K562 (cell line): ENCODE results near the gene DENND2A. TPM values are rescaled to one million over a fixed set of nuclear protein-coding genes. Genes with fewer than 3 reads are reported as not detected.

Experiments
- ATAC-seq: fragments of 200-7000 bp; cut with Tn5 transposase; 3 replicates; pipeline ENCODE4 v1.9.1; 2020; ENCODE audit warnings: moderate library complexity
- BruUV-seq: library from RNA; stranded (reverse); fragments of 400-500 nt; replicated peaks from 2 replicates; lab custom pipeline; 2021; lab: Mats Ljungman, UMichigan
- CTCF ChIA-PET: fragments of 300-600 bp; formaldehyde crosslinking; extraction: SDS; loops from one replicate; lab custom pipeline; 2021; ENCODE audit warnings: low intra/inter-chr PET ratio; lab: Yijun Ruan, JAX
- POLR2A ChIA-PET: fragments of 300-600, 350-650 bp; sonication (Branson Sonifier 250); formaldehyde crosslinking; extraction: SDS; loops from one replicate; lab custom pipeline; 2021; ENCODE audit warnings: antibody characterized with exemption, inconsistent platforms; lab: Yijun Ruan, JAX
- DNase-seq, 4 experiments: peaks; one replicate each; pipeline versions ENCODE4 v3.0.0 to v3.0.0-alpha.2; 2011 to 2018; ENCODE audit warnings: low spot score in 3 of 4, mixed read lengths in 3 of 4; ENCODE audit errors: extremely low read depth in 1 of 4
- FAIRE-seq: peaks from 2 replicates; lab custom pipeline; 2011; peaks lifted over from hg19 to GRCh38; lab: Jason Lieb, UNC
- H2AFZ ChIP-seq: 2 replicates; pipeline ENCODE4 v1.6.0; 2011; ENCODE audit warnings: low read depth, low read length, control low read depth, inconsistent platforms
- H3K27ac ChIP-seq: fragments of 200-600 bp; 3 replicates; pipeline ENCODE4 v1.8.0; 2011; ENCODE audit warnings: low read depth, mild to moderate bottlenecking, control low read depth, inconsistent platforms, low read length, moderate library complexity, mixed read lengths; ENCODE audit errors: extremely low read depth
- H3K27me3 ChIP-seq, 2 experiments: fragments of 300-600 bp in 1 of 2; 2 replicates in 1 of 2; 3 replicates in 1 of 2; pipeline versions ENCODE4 v1.6.0 to v1.8.0; 2011; ENCODE audit warnings: inconsistent platforms in 2 of 2, low read length in 2 of 2, mild to moderate bottlenecking in 1 of 2, mixed read lengths in 1 of 2, moderate library complexity in 1 of 2; ENCODE audit not compliant: control insufficient read depth in 2 of 2, insufficient read depth in 2 of 2
- H3K36me3 ChIP-seq: fragments of 300-600 bp; 3 replicates; pipeline ENCODE4 v1.8.0; 2011; ENCODE audit warnings: mild to moderate bottlenecking, low read length, inconsistent platforms; ENCODE audit not compliant: control insufficient read depth, insufficient read depth
- H3K4me1 ChIP-seq, 2 experiments: fragments of 200-600 bp in 1 of 2; replicated peaks in 1 of 2; 2 replicates in 1 of 2; 3 replicates in 1 of 2; pipeline versions ENCODE4 v1.5.1 to v1.8.0; 2011; ENCODE audit warnings: inconsistent platforms in 2 of 2, low read length in 2 of 2, mild to moderate bottlenecking in 1 of 2, mixed read lengths in 1 of 2, moderate library complexity in 1 of 2; ENCODE audit not compliant: control insufficient read depth in 2 of 2, insufficient read depth in 2 of 2
- H3K4me2 ChIP-seq: 2 replicates; pipeline ENCODE4 v1.6.1; 2011; ENCODE audit warnings: low read length, control low read depth, inconsistent platforms, mixed read lengths; ENCODE audit not compliant: insufficient read depth
- H3K4me3 ChIP-seq: fragments of 200-600 bp; sonication (generic), shearing (Covaris generic); 2 replicates; pipeline ENCODE4 v1.5.1; 2016; ENCODE audit warnings: control low read depth, inconsistent platforms
- H3K79me2 ChIP-seq: fragments of 200-600 bp; 3 replicates; pipeline ENCODE4 v1.8.0; 2011; ENCODE audit warnings: low read length, inconsistent platforms; ENCODE audit not compliant: control insufficient read depth, insufficient read depth
- H3K9ac ChIP-seq, 2 experiments: 2 replicates each; pipeline versions ENCODE4 v1.6.0 to v1.6.1; 2011; ENCODE audit warnings: low read depth in 2 of 2, low read length in 2 of 2, control low read depth in 1 of 2, inconsistent platforms in 1 of 2, mild to moderate bottlenecking in 1 of 2, mixed read lengths in 1 of 2; ENCODE audit not compliant: insufficient read depth in 1 of 2
- H3K9me1 ChIP-seq: one replicate; pipeline ENCODE4 v1.6.0; 2011; ENCODE audit warnings: inconsistent platforms, mild to moderate bottlenecking, low read length, moderate library complexity; ENCODE audit not compliant: control insufficient read depth, insufficient read depth
- H3K9me3 ChIP-seq: replicated peaks from 2 replicates; pipeline ENCODE4 v1.5.1; 2011; ENCODE audit warnings: low read depth, low read length, inconsistent platforms; ENCODE audit not compliant: control insufficient read depth, insufficient read depth
- H4K20me1 ChIP-seq: replicated peaks from 2 replicates; pipeline ENCODE4 v1.6.1; 2011; ENCODE audit warnings: low read length, inconsistent platforms, mixed read lengths; ENCODE audit not compliant: control insufficient read depth, insufficient read depth
- CC2D1A ChIP-seq: fragments of 450-650 bp; IDR thresholded peaks from 2 replicates; pipeline ENCODE4 v1.6.1; 2017; ENCODE audit warnings: mild to moderate bottlenecking
- CCAR2 ChIP-seq: fragments of 200-400 bp; formaldehyde crosslinking; IDR thresholded peaks from 2 replicates; pipeline ENCODE4 v1.6.1; 2017; ENCODE audit warnings: mild to moderate bottlenecking, low read depth, low read length
- JUND ChIP-seq, 2 experiments: IDR thresholded peaks; 2 replicates in 1 of 2; 3 replicates in 1 of 2; pipeline ENCODE4 v1.6.1; 2011; ENCODE audit warnings: borderline replicate concordance in 2 of 2, low read depth in 2 of 2, low read length in 2 of 2, improper control_type of control experiment in 1 of 2, missing biosample characterization in 1 of 2, missing genetic modification characterization in 1 of 2, missing genetic modification reagents in 1 of 2
- MTA1 ChIP-seq: fragments of 450-650 bp; IDR thresholded peaks from 2 replicates; pipeline ENCODE4 v1.6.1; 2017; ENCODE audit warnings: borderline replicate concordance
- PHF21A ChIP-seq: fragments of 450-650 bp; IDR thresholded peaks from 2 replicates; pipeline ENCODE4 v1.6.1; 2017; ENCODE audit warnings: low read depth, borderline replicate concordance
- POLR2G ChIP-seq: fragments of 200-400 bp; formaldehyde crosslinking; IDR thresholded peaks from 2 replicates; pipeline ENCODE4 v1.6.1; 2017; ENCODE audit warnings: low read depth, mild to moderate bottlenecking, antibody characterized with exemption, low read length, moderate library complexity
- SIRT6 ChIP-seq: IDR thresholded peaks from one replicate; pipeline ENCODE4 v1.6.1; 2012; ENCODE audit warnings: low read depth, mild to moderate bottlenecking, control low read depth, inconsistent platforms, low read length, moderate library complexity
- SMARCA5 ChIP-seq: fragments of 450-650 bp; IDR thresholded peaks from 2 replicates; pipeline ENCODE4 v1.6.1; 2016
- TCFL5 ChIP-seq: fragments of 250-450 bp; sonication (Bioruptor Pico); conservative IDR thresholded peaks from 2 replicates; pipeline ENCODE4 v1.6.1; 2021; ENCODE audit warnings: mild to moderate bottlenecking, moderate library complexity, matching md5 sums
- TEAD1 ChIP-seq, 2 experiments: fragments of 450-650 bp in 1 of 2; sonication (generic) in 1 of 2; formaldehyde crosslinking; IDR thresholded peaks; 2 replicates each; pipeline versions ENCODE4 v1.4.0 to v1.8.0; 2020 to 2022; ENCODE audit warnings: mild to moderate bottlenecking in 2 of 2, missing genetic modification reagents in 1 of 2
- YY1 ChIP-seq, 3 experiments: IDR thresholded peaks; 2 replicates each; pipeline ENCODE4 v1.6.1; 2011; ENCODE audit warnings: low read length in 2 of 3, mild to moderate bottlenecking in 2 of 3, moderate library complexity in 2 of 3, borderline replicate concordance in 1 of 3, control low read depth in 1 of 3, low read depth in 1 of 3; ENCODE audit not compliant: insufficient read depth in 3 of 3, insufficient replicate concordance in 2 of 3, control insufficient read depth in 1 of 3, insufficient read length in 1 of 3; ENCODE audit errors: extremely low read depth in 1 of 3
- ZC3H8 ChIP-seq: fragments of 450-650 bp; IDR thresholded peaks from 2 replicates; pipeline ENCODE4 v1.6.1; 2017
- ZNF184 ChIP-seq: sonication (generic); formaldehyde crosslinking; IDR thresholded peaks from 2 replicates; pipeline ENCODE4 v1.5.0; 2020; ENCODE audit warnings: missing genetic modification reagents
- ZNF57 ChIP-seq: fragments of 450-650 bp; formaldehyde crosslinking; IDR thresholded peaks from 2 replicates; pipeline ENCODE4 v1.4.0; 2020; ENCODE audit warnings: mild to moderate bottlenecking, moderate library complexity
- ZNF79 ChIP-seq: fragments of 250-450 bp; sonication (Bioruptor Pico); IDR thresholded peaks from 2 replicates; pipeline ENCODE4 v1.4.0; 2020; ENCODE audit warnings: low read depth, mild to moderate bottlenecking, moderate library complexity
- WGBS: fragments of 100-300 bp; shearing (Covaris generic); methylation state at CpG from one replicate; pipeline ENCODE4 v1.1.6; 2016; ENCODE audit warnings: low coverage, mixed read lengths; ENCODE audit not compliant: insufficient coverage; ENCODE audit errors: missing lambda C conversion rate; 5-methylcytosine and 5-hydroxymethylcytosine counted together
- in situ Hi-C: fragments of 300-500 bp; cut with MboI; formaldehyde crosslinking; loops from 4 replicates; pipeline ENCODE4 v1.15.0; 2018; ENCODE audit warnings: inconsistent platforms, mixed read lengths
- intact Hi-C: fragments of 100-400 bp; cut with micrococcal nuclease; formaldehyde crosslinking; loops from 2 replicates; pipeline ENCODE4 v1.14.2; 2022
- polyA plus RNA-seq, 8 experiments: library from polyadenylated mRNA; depleted of rRNA in 4 of 8; stranded (reverse) in 5 of 8; unstranded in 3 of 8; fragments of >200 nt; fragmentation: Nextera tagmentation in 2 of 8; fragmentation: Illumina TruSeq in 1 of 8; extraction: Ambion mirVana in 2 of 8; extraction: Trizol in 1 of 8; gene quantifications; 2 replicates each; pipeline versions ENCODE4 v1.2.1 to v1.2.3, GENCODE V29; 2011 to 2014; ENCODE audit warnings: inconsistent platforms in 1 of 8, missing spikeins in 1 of 8
- total RNA-seq, 7 experiments: library from RNA; depleted of rRNA in 6 of 7; stranded (reverse); fragments of >200 nt in 6 of 7; fragmentation: Illumina TruSeq in 2 of 7; extraction: Trizol in 2 of 7; gene quantifications; 2 replicates each; pipeline versions ENCODE4 v1.2.1 to v1.2.3, GENCODE V29; 2011 to 2021; ENCODE audit warnings: low replicate concordance in 1 of 7
- TF ChIP-seq, protein P1 (sequence below), 2 experiments: IDR thresholded peaks; 2 replicates each; pipeline ENCODE4 v1.6.1; 2011; ENCODE audit warnings: borderline replicate concordance in 1 of 2, control low read depth in 1 of 2, low read depth in 1 of 2, low read length in 1 of 2, mild to moderate bottlenecking in 1 of 2, mixed read lengths in 1 of 2, moderate library complexity in 1 of 2; ENCODE audit not compliant: insufficient read depth in 1 of 2, insufficient read length in 1 of 2, poor library complexity in 1 of 2, severe bottlenecking in 1 of 2; ENCODE audit errors: extremely low read depth in 1 of 2
- TF ChIP-seq, protein P2 (sequence below): fragments of 250-450 bp; sonication (Bioruptor Pico); IDR thresholded peaks from 2 replicates; pipeline ENCODE4 v1.8.0; 2021; ENCODE audit warnings: moderate library complexity, mild to moderate bottlenecking, inconsistent platforms
- TF ChIP-seq, protein P3 (sequence below): fragments of 450-650 bp; conservative IDR thresholded peaks from 2 replicates; pipeline ENCODE4 v1.6.1; 2016; ENCODE audit warnings: missing genetic modification characterization, low read depth, mild to moderate bottlenecking, missing compliant biosample characterization, moderate library complexity

DENND2A gene
- total and polyA plus RNA-seq, 9 of the 15 experiments (the other 6 are each of a cell fraction or from before 2014, with no cell fraction given), result not detected

DNA sequence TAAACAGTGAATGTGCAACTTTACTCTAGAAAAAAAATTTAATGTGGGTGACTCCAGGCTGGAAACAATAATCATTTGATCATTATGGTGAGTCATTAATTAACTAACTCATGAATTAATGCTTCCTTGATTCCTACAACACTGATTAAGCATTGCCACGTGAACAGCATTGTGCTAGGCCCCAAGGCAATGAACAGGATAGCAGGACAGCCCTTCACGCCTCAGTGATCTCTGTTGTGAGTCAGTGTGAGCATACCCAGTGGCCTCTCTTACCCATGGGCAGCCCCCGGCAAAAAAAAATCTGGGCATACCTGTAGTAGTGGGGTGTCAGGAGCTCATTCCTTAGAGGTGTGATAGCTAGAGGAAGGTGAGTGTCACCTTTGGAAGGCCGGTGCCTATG, 76.0 kb downstream of the DENND2A start:
- ATAC-seq, result no peak
- no peak for TF ChIP-seq JUND (IDR thresholded peaks at IDR 0.05; ENCODE audit: borderline replicate concordance, low read depth, low read length)
- TF ChIP-seq JUND (tag; IDR thresholded peaks at IDR 0.05; ENCODE audit: borderline replicate concordance, low read depth, low read length), result no peak
- TF ChIP-seq TEAD1 (CRISPR knock-in tag; IDR thresholded peaks at IDR 0.05), result no peak
- TF ChIP-seq YY1 (IDR thresholded peaks at IDR 0.05; ENCODE audit: borderline replicate concordance in 1 of 3, control insufficient read depth in 1 of 3, extremely low read depth in 1 of 3, insufficient read depth in 3 of 3, insufficient read length in 1 of 3, insufficient replicate concordance in 2 of 3, low read depth in 1 of 3, low read length in 2 of 3), result no peak
- no peak for TF ChIP-seq ZNF184
- TF ChIP-seq, protein P1, sequence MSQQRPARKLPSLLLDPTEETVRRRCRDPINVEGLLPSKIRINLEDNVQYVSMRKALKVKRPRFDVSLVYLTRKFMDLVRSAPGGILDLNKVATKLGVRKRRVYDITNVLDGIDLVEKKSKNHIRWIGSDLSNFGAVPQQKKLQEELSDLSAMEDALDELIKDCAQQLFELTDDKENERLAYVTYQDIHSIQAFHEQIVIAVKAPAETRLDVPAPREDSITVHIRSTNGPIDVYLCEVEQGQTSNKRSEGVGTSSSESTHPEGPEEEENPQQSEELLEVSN (IDR thresholded peaks at IDR 0.05; ENCODE audit: borderline replicate concordance in 1 of 2, extremely low read depth in 1 of 2, insufficient read depth in 1 of 2, insufficient read length in 1 of 2, low read depth in 1 of 2, low read length in 1 of 2, poor library complexity in 1 of 2, severe bottlenecking in 1 of 2), result no peak
- no peak for TF ChIP-seq PHF21A
- no peak for TF ChIP-seq ZNF57
- TF ChIP-seq ZC3H8, result no peak
- TF ChIP-seq ZNF79, result no peak
- no peak for TF ChIP-seq CCAR2
- TF ChIP-seq, protein P2, sequence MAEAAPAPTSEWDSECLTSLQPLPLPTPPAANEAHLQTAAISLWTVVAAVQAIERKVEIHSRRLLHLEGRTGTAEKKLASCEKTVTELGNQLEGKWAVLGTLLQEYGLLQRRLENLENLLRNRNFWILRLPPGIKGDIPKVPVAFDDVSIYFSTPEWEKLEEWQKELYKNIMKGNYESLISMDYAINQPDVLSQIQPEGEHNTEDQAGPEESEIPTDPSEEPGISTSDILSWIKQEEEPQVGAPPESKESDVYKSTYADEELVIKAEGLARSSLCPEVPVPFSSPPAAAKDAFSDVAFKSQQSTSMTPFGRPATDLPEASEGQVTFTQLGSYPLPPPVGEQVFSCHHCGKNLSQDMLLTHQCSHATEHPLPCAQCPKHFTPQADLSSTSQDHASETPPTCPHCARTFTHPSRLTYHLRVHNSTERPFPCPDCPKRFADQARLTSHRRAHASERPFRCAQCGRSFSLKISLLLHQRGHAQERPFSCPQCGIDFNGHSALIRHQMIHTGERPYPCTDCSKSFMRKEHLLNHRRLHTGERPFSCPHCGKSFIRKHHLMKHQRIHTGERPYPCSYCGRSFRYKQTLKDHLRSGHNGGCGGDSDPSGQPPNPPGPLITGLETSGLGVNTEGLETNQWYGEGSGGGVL (CRISPR knock-in tag), result no peak
- TF ChIP-seq SMARCA5, result no peak
- no peak for TF ChIP-seq TCFL5 (CRISPR knock-in tag)
- TF ChIP-seq CC2D1A, result no peak
- no peak for TF ChIP-seq MTA1
- TF ChIP-seq, protein P3, sequence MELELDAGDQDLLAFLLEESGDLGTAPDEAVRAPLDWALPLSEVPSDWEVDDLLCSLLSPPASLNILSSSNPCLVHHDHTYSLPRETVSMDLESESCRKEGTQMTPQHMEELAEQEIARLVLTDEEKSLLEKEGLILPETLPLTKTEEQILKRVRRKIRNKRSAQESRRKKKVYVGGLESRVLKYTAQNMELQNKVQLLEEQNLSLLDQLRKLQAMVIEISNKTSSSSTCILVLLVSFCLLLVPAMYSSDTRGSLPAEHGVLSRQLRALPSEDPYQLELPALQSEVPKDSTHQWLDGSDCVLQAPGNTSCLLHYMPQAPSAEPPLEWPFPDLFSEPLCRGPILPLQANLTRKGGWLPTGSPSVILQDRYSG (tag), result no peak
- TF ChIP-seq SIRT6, result no peak
- TF ChIP-seq POLR2G, result no peak
- in situ Hi-C loops, result no loop called here

More for the DNA sequence above, 76.0 kb downstream of the DENND2A start:
- Histone ChIP-seq H3K4me2 (no peak overlapping the region), H3K9me1 (no peaks in the 10 kb centered on the region), H3K9ac (no peak overlapping the region), H2AFZ (no peak overlapping the region), H3K36me3 (no peaks in the 10 kb centered on the region), H4K20me1 (0 out of 2 replicates have a peak, but pooled peaks cover 8% of the 10 kb centered on the region), H3K79me2 (no peaks in the 10 kb centered on the region), H3K27ac (no peak overlapping the region), H3K27me3 (peaks cover 54 to 87% of the 10 kb centered on the region in 2 experiments), H3K4me3 (no peak overlapping the region), H3K4me1 (no peaks in the 10 kb centered on the region), H3K9me3 (no peaks in the 10 kb centered on the region)
- intact Hi-C loops, result no loop called here
- DNase-seq, result no peak
- no TSS peak for BruUV-seq
- WGBS, result 3% methylated on average over 4 of the region's 4 CpGs
- POLR2A ChIA-PET, result no interaction called here
- CTCF ChIA-PET, result no interaction called here
- FAIRE-seq, result no peak
